ENCODE data around the gene FAM161B. TPM values are rescaled to one million over a fixed set of nuclear protein-coding genes. Genes with fewer than 3 reads are reported as not detected.
A peak's percentile ranks its signal among the peaks of the same experiment; 100 is the strongest.
"Not testable (repeated sequence)": the region's sequence is repeated elsewhere in the genome, so short reads cannot be mapped to it uniquely, and the experiment has no call there.

The FAM161B gene
- total RNA-seq, 1 donor from 2014 or later: 1.3 TPM

DNA sequence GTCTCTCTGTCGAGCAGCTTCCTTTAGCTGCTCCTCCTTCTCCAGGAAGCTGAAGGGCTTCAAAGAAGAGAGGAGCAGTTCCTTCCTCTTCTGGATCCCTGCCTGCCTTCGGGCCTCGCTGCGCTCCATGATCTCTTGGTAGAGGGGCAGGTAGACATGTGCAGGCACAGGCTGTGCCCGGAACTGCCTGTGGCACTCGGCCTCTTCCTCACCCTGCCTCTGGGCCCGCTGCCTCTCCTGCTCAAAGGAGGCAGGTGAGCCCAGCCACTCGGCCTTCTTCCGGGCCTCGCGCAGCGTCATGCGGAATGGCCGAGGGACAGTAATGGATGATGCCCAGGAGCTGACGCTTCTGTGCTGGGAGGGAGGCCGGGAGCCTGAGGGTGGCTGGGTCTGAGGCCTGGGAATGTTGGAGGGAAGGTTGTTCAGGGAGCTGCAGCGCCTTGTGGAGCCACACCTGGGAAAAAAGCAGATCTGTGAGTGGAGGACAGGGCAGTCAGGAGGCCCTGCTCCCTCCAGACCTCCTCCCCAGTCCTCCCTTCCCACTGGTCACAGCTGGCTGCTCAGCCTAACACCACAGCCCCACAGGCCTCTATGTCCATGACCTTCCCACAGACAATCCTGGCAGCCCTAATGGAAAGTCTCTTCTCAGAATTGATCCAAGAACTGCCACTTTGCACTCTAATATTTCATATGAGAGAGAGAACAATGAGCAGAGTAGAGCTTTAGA lies 5.3 kb downstream of the FAM161B start:
- DNase-seq (ENCODE audit: low spot score): no peak
- no peak for ATAC-seq

DNA sequence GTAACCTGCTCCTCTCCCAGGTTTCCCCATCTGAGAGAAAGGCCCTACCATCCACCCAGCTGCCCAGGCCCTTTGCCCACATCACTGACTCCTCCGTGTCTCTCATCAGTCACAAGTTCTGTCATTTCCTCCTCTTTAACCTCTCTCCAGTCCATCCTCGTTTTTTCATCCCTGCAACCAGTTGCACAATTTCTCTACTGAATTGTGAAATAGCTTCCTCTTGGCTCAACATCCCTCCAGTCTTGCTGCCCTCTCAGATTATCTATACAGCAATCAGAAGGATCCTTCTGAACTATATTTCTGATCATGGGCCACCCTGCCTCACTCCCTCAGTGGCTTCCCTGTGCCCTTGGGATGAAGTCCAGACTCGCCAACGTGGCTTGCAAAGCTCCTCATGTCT lies 6.8 kb downstream of the FAM161B start:
- ATAC-seq (peak; percentile 84), DNase-seq (ENCODE audit: low spot score) (no peak)

DNA sequence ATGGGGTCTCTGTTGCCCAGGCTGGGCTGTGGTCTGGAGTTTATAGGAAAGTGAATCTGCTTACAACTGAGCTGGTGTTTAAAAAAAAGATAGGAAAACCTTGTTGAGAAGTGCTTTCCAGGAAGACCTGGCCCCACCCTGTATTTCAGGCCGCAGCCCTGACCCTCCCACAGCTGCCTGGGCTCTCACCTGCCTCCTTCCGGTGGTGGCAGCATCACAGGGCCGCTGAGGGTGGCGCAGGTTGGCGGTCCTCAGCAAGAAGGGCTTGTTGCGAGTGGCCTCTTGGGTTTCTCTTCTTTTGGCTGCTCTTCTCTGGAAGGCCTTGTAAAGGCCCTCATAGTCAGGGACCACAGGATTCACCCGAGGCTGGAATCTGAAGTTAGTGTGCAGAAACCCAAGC lies 7.7 kb downstream of the FAM161B start:
- DNase-seq (ENCODE audit: low spot score): no peak
- no peak for ATAC-seq

DNA sequence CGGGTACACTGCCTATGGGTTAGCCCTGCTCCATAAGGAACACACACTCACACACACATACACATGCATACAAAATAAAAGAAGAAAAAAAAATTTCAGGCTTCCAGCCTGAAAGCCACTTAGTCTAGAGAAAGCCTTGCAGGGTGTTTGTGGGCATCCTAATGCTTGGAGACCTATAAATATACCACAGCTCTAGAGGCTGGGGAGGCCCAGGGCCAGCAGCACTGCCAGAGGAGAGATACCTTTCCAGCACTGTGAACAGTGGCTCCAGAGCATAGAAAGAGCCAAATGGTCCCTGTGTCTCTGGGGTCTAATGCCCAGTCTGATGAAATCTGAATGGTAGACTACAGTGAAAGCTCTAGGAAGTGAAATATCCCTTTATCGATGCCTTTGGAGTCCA lies 12.9 kb downstream of the FAM161B start:
- no peak for ATAC-seq
- DNase-seq (ENCODE audit: low spot score): no peak

DNA sequence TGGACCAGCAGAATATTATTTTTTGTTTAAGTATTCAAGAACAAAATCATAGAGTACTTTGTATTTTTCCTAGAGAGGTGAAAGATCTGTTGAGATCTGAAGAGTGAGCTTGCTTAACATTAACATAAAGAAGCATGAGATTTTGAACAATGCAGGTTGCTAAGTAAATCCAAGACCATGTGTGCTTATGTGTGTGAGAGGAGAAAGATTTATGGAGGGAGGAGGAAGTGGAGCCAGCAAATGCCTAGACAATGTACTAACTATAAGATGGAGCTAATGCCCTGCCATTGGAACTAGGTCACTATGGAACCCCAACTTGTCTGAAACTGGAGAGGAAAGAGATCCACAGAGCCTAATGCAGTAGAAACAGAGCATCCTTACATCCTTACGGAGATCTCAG lies 13.3 kb downstream of the FAM161B start:
- ATAC-seq: no peak
- no peak for DNase-seq (ENCODE audit: low spot score)

DNA sequence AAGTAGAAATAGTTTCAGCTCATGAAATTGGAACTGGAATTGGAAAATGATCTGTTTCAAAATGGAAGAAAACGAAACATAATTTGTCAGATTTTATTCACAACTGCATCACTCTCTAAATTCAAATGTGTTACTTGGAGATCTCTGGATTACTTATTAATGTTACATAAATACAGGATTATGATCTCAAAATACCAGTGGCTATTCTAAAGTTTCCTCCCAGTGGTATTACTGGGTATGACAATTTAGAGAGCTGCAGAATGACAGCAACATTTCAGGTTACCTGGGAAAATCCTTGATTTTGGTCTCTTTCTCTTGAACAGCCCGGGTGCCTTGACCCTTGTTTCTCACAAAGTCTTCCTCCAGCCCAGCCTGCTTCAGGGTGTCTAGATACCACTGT lies 14.2 kb downstream of the FAM161B start:
- peak; percentile 67 for ATAC-seq
- no peak for DNase-seq (ENCODE audit: low spot score)

DNA sequence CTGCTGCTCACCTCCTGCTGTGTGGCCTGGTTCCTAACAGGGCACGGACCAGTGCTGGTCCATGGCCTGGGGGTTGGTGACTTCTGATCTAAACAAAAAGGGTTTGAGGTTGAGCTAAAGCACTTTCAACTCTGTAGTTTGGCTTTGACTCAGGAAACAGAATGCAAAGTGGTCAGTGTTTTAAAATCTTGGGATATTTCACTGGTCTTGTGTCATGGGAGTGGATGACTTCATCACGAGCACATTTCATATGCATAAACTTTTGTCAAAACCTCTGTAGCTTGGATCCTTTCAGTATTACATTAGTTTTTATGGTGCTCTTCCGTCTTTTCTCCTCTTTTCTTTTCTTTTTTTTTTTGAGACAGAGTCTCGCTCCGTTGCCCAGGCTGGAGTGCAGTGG lies 25.6 kb downstream of the FAM161B start:
- DNase-seq (ENCODE audit: low spot score) (no peak), ATAC-seq (no peak)

DNA sequence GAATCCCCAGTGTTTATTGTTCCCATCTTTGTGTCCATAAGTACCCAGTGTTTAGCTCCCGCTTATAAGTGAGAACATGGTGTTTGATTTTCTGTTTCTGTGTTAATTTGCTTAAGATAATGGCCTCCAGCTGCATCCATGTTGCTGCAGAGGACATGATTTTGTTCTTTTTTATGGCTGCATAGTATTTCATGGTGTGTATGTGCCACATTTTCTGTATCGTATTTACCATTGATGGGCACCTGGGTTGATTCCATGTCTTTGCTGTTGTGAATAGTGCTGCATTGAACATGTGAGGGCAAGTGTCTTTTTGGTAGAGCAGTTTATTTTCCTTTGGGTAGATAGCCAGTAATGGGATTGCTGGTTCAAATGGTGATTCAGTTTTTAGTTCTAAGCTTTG lies 30.4 kb downstream of the FAM161B start:
- not testable (repeated sequence) for DNase-seq (ENCODE audit: low spot score); ATAC-seq

DNA sequence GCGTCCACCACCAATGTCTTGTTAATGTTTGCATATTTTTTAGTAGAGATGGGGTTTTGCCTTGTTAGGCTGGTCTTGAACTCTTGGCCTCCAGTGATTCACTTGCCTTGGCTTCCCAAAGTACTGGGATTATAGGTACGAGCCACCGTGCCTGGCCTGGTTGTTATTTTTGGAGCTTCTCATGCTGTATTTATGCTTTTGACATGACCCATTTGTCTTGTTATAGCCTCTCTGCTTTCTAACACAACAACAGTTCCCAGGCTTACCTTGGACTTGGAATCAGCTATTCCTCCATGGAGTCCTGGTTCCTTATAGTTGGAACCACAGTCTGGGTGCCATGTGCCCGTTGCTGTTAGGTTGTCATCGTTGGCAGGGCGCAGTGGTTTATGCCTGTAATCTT lies 33.6 kb downstream of the FAM161B start:
- ATAC-seq (no peak), DNase-seq (ENCODE audit: low spot score) (no peak)

DNA sequence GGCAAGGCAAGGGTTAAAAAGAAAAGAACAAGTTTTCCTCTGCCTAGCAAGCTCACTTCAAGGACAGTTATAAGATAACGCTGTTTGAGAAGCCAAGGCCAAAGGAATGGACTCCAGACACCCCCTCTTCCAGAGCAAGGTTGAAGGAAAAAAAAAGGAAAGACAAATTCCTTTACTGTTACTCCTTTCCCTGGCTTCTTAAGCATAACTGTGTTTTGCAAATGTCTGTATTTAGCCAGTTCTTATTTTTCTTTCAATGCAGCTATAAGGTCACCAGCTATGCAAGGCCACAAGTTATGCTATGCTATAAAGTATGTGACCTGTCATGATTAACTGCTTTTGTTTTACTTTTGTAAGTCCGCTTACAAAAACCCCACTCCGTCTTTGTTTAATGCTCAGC lies 36.6 kb downstream of the FAM161B start:
- DNase-seq (ENCODE audit: low spot score) (no peak), ATAC-seq (no peak)

DNA sequence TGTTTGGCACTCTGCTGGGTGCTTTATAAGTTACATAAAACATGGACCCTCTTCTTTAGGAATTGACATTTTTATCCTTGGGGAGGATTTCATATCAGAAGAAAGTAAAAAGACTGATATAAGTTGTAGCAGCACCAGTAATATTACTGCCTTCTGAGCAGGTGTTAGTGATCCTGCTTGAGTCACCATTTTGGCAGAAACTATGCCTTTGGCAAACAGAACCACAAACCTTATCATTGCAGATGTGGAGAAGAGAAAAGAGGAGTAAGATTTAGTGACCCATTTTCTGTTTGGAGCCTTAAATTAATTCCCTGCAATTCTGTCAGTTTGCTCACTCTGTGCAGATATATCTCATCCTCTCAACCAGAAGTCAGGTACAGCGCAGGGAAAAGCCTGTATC lies 40.2 kb downstream of the FAM161B start:
- DNase-seq (ENCODE audit: low spot score) (no peak), ATAC-seq (no peak)

DNA sequence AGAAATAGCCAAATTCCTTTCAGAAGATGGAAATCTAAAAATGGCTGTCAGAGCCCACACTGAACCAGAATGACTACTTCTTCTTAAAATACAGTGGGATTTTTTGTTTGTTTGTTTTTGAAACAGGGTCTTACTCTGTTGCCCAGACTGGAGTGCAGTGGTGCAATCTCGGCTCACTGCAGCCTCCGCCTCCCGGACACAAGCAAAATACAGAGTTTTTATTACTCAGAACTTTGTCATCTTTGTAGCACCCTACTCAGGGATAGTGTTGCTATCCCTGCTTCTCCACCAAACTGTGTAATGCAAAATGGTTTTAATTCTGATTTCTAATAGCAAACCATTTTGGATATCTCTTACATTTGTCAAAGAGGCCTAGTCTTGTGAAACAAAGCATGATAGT lies 46.9 kb downstream of the FAM161B start:
- no peak for DNase-seq (ENCODE audit: low spot score)
- no peak for ATAC-seq

DNA sequence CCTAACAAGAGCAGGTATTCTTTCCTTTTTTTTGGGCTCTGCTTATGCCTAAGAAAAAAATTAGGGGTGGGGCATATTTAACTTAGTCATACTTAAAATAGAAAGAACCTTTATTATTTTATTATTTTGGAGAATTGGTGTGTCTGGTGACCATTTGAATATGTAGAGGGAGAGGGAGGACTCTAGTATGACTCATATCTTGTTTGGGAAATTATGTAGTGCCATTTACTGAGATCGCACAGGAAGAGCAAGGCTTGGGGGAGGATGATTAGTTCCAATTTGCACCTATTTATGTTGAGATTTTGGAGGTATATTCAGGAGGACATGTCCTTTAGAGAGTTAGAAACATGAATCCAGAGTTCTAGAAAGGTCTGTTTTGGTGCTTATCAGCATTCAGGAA lies 53.4 kb downstream of the FAM161B start:
- ATAC-seq: no peak

DNA sequence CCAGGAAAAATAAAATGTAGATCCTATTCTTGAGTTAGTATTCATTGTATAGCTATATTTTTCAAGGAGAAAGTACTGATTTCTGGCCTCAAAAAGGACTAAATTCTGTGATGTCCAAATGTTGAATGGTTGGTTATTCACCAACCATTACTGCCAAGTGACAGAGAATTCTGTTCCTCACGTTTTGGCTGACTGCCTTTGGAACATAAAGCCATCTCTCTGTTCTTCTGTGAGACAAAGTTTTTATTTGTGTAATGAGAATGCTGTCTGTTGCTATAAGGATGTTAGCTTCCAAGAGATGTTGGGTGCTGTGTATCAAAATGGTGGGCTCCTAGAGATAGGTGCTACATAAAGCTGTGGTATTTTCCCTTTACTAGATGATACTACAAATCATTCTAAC lies 54.0 kb downstream of the FAM161B start:
- no peak for ATAC-seq
- DNase-seq (ENCODE audit: low spot score): no peak

More for the DNA sequence above, 53.4 kb downstream of the FAM161B start:
- no peak for DNase-seq (ENCODE audit: low spot score)

DNA sequence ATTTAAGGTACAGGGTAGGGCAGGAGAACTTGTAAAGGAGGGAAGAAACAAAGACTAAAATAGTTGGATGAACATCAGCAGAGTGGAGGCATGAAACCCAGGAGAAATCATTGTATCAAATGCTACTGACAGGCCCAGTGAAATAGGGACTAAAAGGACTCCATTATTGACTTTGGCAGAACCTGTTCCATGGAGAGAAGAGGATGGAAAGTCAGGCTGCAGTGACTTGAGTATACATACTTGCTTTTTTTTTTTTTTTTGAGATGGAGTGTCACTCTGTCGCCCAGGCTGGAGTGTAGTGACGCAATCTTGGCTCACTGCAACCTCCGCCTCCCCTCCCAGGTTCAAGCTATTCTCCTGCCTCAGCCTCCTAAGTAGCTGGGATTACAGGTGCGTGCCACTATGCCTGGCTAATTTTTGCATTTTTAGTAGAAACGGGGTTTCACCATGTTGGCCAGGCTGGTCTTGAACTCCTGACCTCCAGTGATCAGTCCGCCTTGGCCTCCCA lies 55.7 kb downstream of the FAM161B start:
- DNase-seq (ENCODE audit: low spot score); ATAC-seq: not testable (repeated sequence)

DNA sequence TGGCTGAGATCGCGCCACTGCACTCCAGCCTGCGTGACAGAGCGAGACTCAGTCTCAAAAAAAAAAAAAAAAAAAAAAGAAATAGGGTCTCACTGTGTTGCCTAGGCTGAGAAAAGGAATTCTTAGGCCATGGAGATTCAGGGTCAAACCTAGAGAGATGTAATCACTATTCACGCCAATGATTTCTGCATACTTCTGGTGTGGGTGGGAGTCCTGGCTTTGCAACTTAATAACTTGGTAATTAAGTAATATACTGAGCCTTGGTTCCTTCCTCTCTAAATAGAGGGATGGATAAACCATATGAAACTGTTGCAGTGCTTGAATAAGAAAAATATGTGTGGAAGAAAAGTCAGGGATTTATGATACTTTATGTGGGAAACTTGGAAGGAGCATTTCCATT lies 60.5 kb downstream of the FAM161B start:
- DNase-seq (ENCODE audit: low spot score) (no peak), ATAC-seq (no peak)

DNA sequence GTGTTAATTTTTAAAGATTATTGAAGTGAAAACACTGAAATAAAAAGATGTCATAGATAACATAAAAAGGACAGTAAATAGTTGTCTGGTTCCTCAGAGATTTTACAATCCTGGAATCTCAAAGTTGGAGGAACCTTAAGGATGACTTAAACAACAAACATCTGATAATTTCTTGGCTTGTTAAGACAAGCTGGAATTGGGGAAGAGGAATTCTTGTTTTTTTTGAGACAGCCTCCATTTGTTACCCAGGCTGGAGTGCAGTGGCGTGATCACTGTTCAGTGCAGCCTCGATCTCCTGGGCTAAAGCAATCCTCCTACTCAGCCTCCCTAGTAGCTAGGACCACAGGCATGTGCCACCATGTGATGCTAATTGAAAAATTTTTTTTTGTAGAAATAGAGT lies 60.9 kb downstream of the FAM161B start:
- no peak for ATAC-seq
- no peak for DNase-seq (ENCODE audit: low spot score)

DNA sequence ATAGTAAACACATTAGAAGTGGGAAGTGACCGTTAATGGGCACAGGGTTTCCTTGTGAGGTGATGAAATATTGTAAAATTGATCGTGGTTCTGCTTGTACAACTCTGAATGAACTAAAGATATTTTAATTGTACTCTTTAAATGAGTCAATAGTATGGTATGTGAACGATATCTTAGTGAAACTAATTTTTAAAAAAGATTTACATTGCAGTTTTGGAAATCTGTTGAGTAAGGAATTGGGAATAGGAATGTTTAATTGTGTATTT lies 61.5 kb downstream of the FAM161B start:
- ATAC-seq (no peak), DNase-seq (ENCODE audit: low spot score) (no peak)

DNA sequence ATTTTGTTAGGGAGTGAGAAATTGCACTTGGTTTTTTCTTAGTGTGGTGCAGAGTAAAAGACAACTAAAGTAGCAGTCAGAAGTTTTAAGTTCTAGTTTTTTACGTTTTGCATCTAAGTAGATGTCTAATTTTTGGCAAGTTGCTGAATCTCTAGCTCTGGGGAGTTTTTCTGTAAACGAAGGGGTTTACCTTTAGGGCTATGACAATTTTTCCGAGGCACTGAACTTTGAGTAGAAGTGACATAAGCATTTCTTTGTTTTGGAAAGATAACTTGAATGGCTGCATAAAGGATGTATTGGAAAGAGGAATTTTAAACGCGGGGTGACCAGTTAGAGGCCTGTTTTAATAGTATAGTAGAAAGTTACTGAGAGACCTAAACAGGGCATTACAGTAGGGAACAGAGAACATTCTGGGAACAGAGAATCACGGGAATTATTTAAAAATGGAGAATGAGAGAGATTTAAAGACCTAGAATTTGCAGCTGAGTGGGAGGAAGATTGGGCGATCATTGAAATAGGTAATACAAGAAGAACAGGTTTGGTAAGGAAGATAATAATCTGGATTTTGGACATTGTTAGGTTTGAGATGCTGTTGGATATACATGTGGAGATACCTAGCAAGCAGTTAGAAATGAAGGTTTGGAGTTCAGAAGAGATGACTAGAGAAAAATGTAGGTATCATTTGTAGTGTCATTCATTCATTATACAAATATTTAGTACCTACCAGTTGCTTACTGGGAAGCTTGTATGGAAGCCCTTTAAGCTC lies 62.0 kb downstream of the FAM161B start:
- no peak for DNase-seq (ENCODE audit: low spot score)
- no peak for ATAC-seq

DNA sequence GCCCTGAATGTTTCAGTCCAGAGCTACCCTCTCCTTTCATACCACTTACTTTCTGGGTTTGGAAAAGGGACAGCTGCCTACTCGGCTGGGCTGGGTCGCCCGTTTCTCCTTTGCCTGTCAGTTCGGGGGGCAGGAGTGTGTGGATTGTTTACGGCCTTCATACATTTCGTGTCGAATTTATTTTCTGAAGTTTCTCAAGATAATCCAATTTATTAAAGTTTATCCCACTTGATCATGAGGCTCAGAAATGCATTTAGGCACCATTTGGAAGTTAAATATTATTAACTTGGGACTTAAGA lies 62.6 kb downstream of the FAM161B start:
- DNase-seq (ENCODE audit: low spot score): no peak
- no peak for ATAC-seq

DNA sequence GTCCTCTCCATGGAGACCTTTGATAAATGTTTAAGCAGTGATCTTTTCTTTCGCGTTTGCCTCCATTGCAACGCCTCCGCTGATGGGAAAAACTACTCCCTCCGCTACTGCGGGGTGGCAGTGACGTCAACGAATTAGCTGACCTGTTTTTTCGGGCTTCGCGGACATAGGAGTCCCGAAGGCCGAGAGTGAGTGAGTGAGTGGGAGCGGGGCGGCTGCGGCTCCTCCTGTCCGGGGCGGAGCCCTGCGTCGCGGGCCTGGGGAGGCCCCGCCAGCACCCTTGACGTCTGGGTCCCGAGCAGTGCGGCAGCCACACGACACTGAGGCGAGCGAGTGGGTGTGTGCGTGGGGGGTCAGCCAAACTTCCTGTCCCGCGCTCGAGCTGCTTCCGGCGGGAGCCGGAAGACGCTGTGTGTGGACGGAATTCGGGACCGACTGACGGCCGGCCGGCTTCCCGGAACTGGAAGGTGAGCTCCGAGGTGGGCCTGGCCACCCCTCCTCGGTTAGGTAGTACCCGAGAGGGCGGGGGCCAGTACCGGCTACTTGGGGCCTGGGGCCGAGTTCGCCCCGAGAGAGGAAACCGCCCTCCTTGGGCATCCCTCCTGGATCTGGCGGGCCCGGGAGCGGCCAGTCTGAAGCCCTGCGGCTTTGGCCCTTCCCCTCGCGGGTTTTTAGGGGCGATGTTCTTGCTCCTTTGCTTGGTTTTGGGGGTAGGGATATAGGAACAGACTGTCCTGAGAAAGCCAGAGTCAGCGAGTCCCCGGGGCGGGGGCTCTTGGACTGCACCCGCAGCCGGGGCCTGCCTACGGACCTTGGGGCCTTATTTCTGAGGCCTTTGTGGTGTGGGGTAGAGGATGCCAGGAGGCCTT lies 63.2 kb downstream of the FAM161B start, which contains the start of gene ZNF410:
Gene ZNF410 (plus strand): TSS at position 411 of the 869 bp plus-strand sequence. CDS start 5,317 bp downstream, outside the sequence.
- peak; percentile 97 for ATAC-seq

More for the DNA sequence above, 63.2 kb downstream of the FAM161B start, which contains the start of gene ZNF410:
- DNase-seq (ENCODE audit: low spot score): peak; percentile 96
